ENCODE measurements around the gene MED15. TPM values are rescaled to one million over a fixed set of nuclear protein-coding genes. Genes with fewer than 3 reads are reported as not detected.
A peak's percentile ranks its signal among the peaks of the same experiment; 100 is the strongest.

The MED15 gene
- total RNA-seq (ENCODE audit: low replicate concordance): 24.4 and 44.2 TPM in 2 replicates

DNA sequence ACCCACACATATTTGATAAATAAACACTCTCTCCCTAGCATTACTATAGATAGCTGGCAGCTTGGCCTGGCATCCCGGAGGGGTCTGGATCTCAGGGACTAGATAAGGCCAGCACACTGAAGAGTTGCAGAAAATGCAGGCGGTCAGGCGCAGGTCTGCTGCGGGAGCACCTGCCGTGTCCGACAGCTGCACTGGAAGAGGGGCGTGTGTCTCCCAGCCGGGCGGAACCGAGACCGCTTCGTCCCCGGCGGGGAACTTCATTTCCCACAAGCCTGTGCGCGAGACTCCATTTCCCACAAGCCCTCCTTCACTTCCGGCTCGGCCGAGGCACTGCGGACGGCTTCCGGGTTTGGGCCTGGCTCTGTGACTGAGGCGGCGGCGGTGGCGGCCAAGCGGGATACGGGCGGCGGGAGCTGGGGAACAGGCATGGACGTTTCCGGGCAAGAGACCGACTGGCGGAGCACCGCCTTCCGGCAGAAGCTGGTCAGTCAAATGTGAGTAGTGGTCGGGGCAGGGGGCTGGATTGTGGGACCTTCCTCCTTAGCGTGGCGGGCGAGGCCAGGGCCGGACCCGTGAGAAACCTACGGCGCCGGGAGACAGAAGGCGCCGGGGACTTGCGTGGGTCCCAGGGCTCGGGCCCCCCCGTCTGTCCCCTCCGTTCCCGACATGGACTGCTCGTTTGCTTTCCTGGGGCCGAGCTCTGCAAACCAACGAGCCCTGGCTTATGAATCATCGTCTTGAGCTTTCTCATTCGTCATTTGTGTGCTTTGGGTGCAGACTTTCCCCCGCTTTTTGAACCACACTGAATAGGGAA lies at the start of gene MED15:
MED15 (plus strand) TSS at position 358 of the 814 bp plus-strand sequence; CDS start at position 427, 69 bp downstream.
- peak; percentile 84 for DNase-seq (ENCODE audit: low read depth)
- H3K4me3 ChIP-seq (ENCODE audit: low read depth, low read length): peak within 1 kb of the TSS; percentile 94
- TF ChIP-seq CTCF (IDR thresholded peaks at IDR 0.05; ENCODE audit: insufficient read depth, low read length): no peak

- H3K4me3 ChIP-seq (ENCODE audit: low read depth, low read length): no peak overlapping the region
- no peak for DNase-seq (ENCODE audit: low read depth)
- no peak for TF ChIP-seq CTCF (IDR thresholded peaks at IDR 0.05; ENCODE audit: insufficient read depth, low read length)
These were observed 48.8 kb upstream of the MED15 start for GRCh38 chr22:20458530-20459151.

DNA sequence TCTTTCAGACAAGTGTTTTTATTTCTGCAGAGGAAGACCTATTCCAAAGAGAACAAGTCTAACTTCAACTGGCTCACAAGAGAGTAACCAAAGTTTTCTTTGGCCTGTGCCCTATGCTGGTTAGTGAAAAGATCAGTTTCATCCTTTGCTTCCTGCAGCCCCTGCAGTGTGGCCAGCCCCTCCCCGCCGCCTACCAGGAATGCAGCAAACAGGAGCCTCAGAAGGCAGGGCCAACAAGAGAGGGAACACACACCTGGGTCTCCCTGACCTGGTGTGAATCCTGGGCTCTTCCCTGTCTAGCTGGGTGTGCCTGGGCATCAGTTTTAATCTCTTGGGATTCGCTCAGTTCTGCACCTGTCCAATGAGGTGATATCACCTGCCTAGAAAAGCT lies 48.3 kb upstream of the MED15 start:
- no peak for TF ChIP-seq CTCF (IDR thresholded peaks at IDR 0.05; ENCODE audit: insufficient read depth, low read length)
- no peak for DNase-seq (ENCODE audit: low read depth)
- H3K4me3 ChIP-seq (ENCODE audit: low read depth, low read length): no peak overlapping the region

DNA sequence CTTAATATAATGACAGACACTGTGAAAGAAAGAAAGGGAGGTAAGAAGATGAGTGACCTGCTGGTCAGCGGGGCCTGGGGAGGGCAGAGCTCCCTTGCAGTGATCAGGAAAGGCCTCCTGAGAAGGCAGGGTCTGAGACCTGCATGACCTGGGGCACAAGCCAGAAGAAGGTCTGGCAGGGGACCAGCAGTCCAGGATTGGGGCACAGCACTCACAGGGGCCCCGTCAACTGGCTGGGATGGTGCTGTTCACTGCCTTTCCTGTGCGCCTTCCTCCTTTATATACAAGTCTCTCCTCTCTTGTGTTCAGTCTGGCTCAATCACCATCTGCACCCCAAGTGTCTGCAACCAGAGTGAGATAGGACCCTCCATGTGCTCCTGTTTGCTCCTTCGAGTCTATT lies 47.5 kb upstream of the MED15 start:
- no peak for TF ChIP-seq CTCF (IDR thresholded peaks at IDR 0.05; ENCODE audit: insufficient read depth, low read length)
- DNase-seq (ENCODE audit: low read depth): no peak
- H3K4me3 ChIP-seq (ENCODE audit: low read depth, low read length): no peak overlapping the region

- H3K4me3 ChIP-seq (ENCODE audit: low read depth, low read length): no peak overlapping the region
- DNase-seq (ENCODE audit: low read depth): no peak
- no peak for TF ChIP-seq CTCF (IDR thresholded peaks at IDR 0.05; ENCODE audit: insufficient read depth, low read length)
These were observed 43.9 kb upstream of the MED15 start for GRCh38 chr22:20463324-20464095.

GRCh38 chr22:20464096-20464614 lies 43.3 kb upstream of the MED15 start:
- no peak for DNase-seq (ENCODE audit: low read depth)
- no peak for TF ChIP-seq CTCF (IDR thresholded peaks at IDR 0.05; ENCODE audit: insufficient read depth, low read length)
- no peak overlapping the region for H3K4me3 ChIP-seq (ENCODE audit: low read depth, low read length)

Measured in fibroblast of the aortic adventitia (primary cell).